NT2/D1 (cell line): ENCODE data around the gene NAALADL2.

Source experiments
- SUZ12 ChIP-seq: IDR thresholded peaks from 2 replicates; pipeline ENCODE4 v1.6.1; 2011; ENCODE audit not compliant: insufficient read length, insufficient read depth; ENCODE audit errors: extremely low read depth
- YY1 ChIP-seq: IDR thresholded peaks from 2 replicates; pipeline ENCODE4 v1.6.1; 2011; ENCODE audit not compliant: insufficient read length, insufficient read depth
- ZNF274 ChIP-seq: IDR thresholded peaks from 2 replicates; pipeline ENCODE4 v1.6.1; 2011; ENCODE audit warnings: mild to moderate bottlenecking, low read depth, low read length

GRCh38 chr3:175075269-175075668 is 216.1 kb downstream of the NAALADL2 start:
- TF ChIP-seq YY1 (no peak), SUZ12 (no peak), ZNF274 (no peak)
